Activated naive CD4-positive, alpha-beta T cell (primary cell): ENCODE measurements around the gene RAP1A.

ENCODE experiments used
- DNase-seq, 4 experiments: peaks; one replicate each; lab custom pipeline; 2025; lab: John Stamatoyannopoulos, UW

RAP1A gene

GRCh38 chr1:111619635-111620440 lies at the start of gene RAP1A:
Gene RAP1A, plus strand, starts transcription at chr1:111619789. Its CDS starts 71,572 bp downstream, at chr1:111691361.
- DNase-seq: peak; percentile 82 to 95 (median 92)

GRCh38 chr1:111569913-111570312 lies 49.7 kb upstream of the RAP1A start:
- no peak for DNase-seq

- no peak for DNase-seq
These were observed 48.8 kb upstream of the RAP1A start for GRCh38 chr1:111570781-111571181.

GRCh38 chr1:111571239-111571638 lies 48.4 kb upstream of the RAP1A start:
- no peak for DNase-seq

- DNase-seq: no peak
These were observed 47.6 kb upstream of the RAP1A start for GRCh38 chr1:111571987-111572386.

GRCh38 chr1:111576547-111576946 lies 43.0 kb upstream of the RAP1A start:
- no peak for DNase-seq

GRCh38 chr1:111577814-111578213 lies 41.8 kb upstream of the RAP1A start:
- DNase-seq: no peak

GRCh38 chr1:111581166-111581565 lies 38.4 kb upstream of the RAP1A start:
- DNase-seq: no peak

- DNase-seq: no peak
These were observed 37.6 kb upstream of the RAP1A start for GRCh38 chr1:111582016-111582415.

- no peak for DNase-seq
These were observed 36.7 kb upstream of the RAP1A start for GRCh38 chr1:111582644-111583618.

GRCh38 chr1:111585447-111586086 lies 34.0 kb upstream of the RAP1A start:
- DNase-seq: no peak

GRCh38 chr1:111586112-111586511 lies 33.5 kb upstream of the RAP1A start:
- DNase-seq: no peak

- DNase-seq: no peak
These were observed 31.9 kb upstream of the RAP1A start for GRCh38 chr1:111587509-111588174.

- no peak for DNase-seq
These were observed 27.7 kb upstream of the RAP1A start for GRCh38 chr1:111591937-111592336.

GRCh38 chr1:111592389-111593361 lies 26.9 kb upstream of the RAP1A start:
- peak; percentile 55 to 83 (median 66) for DNase-seq

- no peak for DNase-seq
These were observed 25.9 kb upstream of the RAP1A start for GRCh38 chr1:111593403-111594305.

GRCh38 chr1:111594306-111594693 lies 25.3 kb upstream of the RAP1A start:
- no peak for DNase-seq

GRCh38 chr1:111595807-111596206 lies 23.8 kb upstream of the RAP1A start:
- no peak for DNase-seq

GRCh38 chr1:111596499-111596898 lies 23.1 kb upstream of the RAP1A start:
- DNase-seq: peak in 2 of 4 experiments; percentile 16 to 21
